HG03196 (cell line): Measurements from ENCODE around the gene CEBPG.

Experiments
- ATAC-seq: cut with Tn5 transposase; IDR thresholded peaks from one replicate; pipeline ENCODE4 v1.9.1; 2021; ENCODE audit not compliant: unreplicated experiment

Gene CEBPG

DNA sequence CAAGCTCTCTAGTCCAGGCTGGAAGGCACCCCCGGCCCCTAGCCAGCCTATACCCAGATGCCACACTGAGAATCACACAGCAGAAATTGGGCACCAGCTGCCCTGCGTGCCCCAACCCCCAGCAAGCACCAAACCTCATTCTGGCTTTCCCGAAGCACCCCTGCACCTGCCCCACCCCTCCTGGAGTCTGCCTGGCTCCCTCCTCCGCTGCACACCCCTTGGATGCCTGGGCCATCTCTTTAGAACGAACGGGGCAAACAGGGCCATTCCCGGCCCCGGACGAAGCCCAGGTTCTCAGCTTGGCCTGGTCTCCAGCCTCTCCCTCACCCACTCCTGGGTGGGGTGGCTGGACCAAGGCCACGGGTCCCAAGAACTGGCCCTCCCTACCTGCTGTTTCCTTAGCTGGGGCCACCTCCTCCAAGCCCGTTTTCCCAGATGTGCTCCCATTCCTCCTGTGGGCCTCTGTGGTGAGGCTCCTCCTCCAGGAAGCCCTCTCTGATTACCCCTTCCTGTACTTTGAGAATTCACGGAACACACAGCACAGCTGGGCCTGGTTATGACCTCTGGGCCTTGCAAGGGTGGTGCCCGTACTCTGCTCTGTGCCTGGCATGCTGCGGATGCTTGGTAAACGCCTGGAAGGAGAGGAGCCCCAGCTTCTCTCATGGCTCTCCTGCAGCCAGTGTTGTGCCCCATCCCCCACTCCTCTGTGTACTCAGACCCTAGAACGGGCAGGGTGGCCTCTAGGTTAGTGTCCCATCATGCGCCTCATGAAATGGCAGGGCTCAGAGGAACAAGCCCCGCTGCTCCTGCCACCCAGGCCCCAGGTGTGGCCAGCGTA is 21.4 kb downstream of the CEBPG start:
- no peak for ATAC-seq

DNA sequence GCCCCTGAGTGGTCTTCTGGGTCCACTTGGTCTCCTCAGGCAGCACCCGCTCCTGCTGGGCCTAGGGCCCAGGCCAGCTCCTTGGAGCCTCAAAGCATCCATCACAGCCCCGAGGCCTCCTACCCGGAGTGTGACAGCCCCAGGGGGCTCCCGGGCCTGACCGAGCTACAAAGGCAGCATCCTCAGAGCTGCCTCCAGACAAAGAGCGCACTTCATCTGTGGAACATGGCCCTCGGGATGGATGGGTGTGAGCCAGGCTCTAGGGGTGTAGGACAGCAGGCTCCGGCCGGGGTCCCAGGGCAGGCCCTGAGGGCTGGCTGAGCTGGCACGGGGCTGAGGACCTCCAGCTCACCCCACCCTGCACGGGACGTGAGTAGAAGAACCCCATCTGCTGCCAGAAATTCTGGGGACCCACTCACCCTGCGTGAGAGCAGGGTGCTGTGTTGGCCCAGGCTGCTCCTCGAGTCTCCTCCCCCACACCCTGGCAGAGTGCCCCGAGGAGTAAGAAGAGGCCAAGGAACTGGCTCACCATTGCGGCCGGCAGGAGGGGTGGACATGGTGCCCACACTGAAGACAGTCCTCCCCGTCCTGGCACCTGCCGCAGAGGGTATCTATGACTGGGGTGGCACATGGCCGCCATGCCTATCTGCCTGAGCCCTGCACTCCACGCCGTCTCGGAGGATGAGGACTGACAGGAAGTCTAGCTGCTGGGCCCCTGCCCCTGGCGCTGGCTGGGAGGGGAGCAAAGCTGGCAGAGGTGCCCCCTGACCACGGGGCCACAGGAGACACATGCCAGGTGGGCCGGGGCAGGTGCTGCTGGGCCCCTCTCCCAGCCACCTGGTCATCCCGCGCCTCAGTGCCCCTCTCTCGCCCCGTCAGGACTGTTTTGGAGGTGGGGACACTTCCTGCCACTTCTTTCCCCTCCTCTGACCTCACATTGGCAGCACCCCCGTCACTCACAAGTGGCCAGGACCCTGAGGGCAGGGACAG is 22.3 kb downstream of the CEBPG start:
- ATAC-seq, result no peak

DNA sequence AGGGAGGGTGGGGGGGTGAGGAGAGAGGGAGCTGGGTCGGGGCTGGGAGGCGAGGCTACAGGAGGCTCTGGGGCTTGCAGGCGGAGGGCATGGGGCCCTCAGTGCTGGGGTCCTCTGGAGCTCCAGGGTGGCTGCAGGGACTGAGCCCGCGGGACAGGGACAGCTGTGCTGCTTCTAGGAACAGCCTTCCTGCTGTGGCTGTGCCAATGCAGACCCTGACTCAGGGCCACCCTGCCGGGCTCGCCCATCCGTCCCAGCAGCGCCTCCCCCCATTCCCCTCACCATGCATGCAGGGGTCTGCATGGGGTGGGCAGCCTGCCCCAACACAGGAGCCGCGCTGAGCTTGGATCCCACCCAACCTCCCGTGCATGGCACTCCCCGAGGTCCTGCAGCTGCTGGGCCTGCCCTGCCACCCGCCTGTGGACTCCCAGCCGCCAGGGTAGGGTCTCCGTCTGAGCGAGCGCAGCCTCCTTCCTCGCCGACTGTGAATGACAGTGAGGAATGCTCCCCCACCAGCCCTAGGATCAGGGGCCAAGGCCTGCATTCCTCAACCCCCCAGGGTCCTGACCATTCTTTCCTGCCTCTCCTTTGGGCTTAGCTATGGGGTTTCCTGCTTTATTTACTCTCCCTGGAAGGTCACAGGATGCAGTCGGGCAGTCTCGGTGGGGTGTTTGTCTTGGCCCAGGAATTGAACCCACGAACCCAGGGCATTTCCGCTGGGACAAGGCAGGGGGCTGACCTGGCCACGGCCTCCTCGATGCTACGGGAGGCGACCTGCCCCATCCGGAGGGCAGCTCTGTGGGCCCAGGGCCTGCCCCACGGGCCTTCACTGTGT is 23.4 kb downstream of the CEBPG start:
- ATAC-seq, result no peak

DNA sequence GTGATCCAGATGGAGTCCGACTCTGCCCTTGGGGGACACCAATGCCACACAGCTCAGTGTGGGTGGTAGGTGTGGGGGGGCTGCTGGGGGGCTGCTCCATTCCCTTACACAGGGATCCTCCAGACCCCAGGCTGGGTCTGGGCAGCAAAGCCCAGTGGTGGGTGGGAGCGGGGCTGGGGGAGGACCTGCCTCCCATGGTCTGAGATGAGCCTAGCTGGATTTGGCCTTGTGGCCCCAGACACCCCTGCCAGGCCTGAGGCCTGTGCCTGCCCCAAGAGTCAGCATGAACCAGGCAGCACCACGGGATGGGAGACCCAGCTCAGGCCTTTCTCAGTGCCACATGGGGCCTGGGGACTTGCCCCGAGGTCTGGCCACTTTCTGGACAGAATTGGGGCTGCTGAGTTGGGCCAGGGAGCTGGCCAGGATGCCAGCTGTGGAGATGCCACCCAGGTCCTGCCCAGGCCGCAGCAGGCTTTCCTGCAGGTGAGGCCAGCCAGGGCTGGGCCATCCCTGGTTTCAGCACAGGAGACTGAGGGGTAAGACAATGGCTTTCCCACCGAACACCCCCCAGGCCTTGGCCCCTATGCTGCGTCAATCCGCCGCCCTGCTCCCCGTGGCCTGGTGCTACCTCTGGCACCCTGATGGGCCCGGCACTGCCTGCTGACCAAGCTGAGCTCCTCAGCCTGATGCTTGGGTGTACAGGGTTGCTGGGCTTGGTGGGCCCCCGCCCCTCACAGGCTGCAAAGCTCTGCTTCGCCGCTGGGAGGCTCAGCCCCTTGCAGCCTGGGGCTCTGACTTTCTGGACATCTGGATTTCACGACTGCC is 24.2 kb downstream of the CEBPG start:
- no peak for ATAC-seq

DNA sequence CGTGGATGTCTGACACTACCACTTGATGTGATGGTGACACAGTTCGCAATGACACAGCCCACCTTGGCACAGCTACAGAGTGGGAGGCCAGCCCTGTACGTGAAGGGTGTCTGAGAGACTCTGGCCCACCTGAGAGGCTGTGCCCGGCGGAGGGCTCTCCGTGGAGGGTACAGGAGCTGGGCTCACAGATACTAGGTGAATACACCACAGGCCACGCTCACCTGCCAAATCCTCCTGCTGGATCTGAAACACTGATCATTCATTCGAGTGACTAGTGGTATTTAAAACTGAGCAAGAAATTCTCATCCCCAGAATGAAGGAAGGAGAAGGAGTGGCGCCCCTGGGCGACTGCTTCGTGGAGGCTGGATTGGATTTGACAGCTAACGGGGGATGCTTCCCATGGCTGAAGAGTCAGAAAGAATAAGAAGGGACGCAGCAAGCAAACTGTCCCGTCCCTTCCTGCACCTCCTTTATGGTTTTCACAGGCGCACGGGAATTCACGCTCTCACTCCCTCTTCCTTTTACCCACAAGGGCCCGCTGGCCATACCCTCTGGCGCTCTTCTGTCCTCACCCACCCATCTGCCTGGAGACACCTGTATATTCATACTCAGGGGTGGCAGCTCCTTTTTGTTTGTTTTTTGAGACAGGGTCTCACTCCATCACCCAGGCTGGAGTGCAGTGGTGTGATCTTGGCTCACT is 25.0 kb downstream of the CEBPG start:
- no peak for ATAC-seq

DNA sequence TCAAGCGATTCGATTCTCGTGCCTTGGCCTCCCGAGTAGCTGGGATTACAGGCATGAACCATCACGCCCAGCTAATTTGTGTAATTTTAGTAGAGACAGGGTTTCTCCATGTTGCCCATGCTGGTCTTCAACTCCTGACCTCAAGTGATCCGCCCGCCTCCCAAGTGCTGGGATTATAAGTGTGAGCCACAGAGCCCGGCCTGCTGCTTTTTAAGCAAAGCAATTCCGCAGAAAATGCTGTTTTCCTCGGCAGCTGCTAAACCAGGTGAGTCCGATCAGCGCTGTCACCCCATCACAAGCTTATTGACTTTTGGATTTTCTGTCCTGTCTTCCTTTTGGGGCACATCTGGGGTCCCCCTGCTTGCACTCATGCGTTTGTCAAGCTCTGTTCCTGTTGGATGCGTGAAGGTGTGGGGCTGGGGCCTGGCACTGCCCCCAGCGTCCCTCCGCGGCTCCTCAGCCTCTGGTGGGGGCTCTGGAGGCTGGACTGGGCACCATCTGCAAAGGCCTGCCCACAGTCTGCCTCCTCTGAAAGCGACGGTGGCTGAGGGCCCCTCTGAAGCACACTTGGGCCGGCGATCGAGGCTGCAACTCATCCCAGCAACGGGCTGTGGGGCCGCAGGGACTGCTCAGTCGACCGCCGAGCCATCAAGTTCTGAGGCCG is 25.7 kb downstream of the CEBPG start:
- ATAC-seq, result no peak

DNA sequence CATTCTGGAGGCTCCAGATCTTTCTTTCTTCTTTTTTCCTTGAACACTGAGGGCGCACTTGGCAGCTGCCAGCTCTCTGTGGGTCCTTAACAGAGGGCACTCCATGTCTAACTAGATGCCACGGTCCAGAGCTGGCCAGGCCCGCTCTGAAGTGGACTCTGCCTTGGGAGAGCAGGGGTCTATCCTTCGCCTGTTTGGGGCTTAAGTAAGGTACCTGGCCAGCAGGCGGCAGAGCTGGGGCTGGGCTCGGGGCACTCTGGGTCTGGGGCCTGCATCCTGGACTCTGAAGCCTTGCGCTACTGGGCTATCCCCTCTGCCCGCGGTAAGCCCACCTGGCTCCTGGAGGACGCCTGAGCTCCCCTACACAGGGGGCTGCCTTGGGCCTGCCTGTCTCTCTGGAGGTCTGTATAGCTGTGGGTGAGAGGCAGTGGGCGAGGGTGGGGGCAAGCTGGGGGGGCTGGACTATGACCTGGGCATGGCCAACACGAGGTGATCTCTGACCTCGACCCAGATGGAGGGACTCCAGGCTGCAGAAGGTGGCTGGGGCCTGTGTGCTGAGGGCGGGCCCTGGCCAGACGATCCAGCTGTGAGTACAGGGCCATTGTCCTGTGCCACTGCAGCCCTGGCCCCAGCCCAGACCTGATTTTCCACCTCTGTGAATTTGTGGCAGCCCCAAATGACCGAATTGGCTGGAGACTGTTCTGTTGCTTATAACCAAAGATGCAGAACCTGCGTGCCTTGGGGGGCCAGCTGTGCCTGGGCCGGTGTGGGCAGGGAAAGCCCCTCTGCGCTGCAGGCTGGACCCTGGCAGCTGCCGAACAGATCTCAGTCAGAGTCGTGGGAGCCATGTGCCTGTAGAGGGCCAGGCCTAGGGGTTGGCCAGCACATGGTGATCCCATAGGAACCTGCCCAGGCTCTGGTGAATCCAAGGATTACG is 26.5 kb downstream of the CEBPG start:
- no peak for ATAC-seq

DNA sequence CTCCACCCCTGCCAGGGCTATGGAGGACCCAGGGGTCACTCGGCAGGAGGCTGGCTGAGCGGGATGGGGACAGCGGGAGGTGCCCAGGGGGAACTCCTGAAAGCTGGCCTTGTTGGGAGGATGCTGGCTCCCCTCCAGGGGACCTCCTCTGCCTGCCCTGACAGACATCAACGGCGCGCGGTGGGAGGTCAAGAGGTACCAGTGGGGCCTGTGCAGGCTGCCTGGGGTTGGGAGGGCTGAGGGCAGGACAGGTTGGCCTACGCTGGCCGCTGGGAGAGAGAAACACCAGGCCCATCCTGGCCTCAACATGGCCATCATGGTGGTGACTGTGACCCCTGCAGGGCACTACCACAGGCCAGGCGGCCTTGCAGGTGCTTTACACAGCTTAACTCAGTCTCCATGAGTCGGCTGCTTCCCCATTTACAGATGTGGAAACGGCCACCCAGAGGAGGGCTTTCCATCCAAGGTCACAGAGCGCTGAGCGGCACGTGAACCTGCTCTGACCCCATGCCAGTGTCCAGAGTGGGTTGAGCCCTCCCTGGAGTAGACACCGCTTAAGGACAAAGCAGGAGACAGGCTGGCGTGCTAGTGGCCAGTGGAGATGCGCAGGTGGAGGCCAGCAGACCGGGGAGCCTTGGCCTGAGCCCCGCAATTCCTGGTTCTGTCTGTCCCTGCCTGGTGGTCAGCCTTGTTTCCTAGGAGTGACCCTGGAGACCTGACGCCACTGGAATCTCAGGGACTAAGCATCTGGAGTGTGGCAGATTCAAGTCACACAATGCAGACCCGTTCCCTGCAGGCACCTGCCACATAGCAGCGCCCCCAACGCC is 27.6 kb downstream of the CEBPG start:
- no peak for ATAC-seq

DNA sequence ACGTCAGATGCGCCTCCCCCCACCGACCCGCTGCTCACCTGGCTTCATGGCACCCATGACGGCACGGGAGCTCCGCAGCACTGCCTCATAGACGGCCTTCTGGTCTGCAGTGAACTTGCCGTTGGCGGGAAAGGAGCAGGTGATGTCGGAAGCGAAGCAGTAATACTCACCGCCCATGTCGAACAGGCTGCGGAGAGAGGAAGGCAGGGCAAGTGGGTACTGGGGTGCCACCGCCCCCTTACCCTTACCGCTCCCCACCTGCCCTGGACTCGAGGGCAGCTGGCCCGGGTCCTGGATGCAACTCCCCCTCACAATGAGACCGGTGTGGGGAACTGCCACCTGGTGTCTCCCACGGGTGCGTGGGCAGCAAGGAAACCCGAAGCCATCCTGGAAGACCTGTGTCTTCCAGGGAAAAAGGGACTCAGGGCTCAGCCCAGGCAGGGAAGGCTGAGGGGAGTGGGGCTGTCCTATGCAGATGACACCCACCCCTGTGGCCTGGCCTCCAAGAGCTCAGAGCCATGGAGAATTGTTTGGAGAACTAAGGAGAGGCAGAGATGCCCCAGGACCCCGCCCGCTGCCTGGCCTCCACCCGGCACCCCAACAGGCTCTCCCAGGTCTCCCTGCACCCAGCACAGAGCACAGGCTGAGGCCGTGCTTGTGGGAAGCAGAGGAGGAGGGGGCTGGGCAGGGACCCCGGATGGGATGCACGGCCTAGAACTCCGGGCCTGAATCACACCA is 28.3 kb downstream of the CEBPG start:
- no peak for ATAC-seq

DNA sequence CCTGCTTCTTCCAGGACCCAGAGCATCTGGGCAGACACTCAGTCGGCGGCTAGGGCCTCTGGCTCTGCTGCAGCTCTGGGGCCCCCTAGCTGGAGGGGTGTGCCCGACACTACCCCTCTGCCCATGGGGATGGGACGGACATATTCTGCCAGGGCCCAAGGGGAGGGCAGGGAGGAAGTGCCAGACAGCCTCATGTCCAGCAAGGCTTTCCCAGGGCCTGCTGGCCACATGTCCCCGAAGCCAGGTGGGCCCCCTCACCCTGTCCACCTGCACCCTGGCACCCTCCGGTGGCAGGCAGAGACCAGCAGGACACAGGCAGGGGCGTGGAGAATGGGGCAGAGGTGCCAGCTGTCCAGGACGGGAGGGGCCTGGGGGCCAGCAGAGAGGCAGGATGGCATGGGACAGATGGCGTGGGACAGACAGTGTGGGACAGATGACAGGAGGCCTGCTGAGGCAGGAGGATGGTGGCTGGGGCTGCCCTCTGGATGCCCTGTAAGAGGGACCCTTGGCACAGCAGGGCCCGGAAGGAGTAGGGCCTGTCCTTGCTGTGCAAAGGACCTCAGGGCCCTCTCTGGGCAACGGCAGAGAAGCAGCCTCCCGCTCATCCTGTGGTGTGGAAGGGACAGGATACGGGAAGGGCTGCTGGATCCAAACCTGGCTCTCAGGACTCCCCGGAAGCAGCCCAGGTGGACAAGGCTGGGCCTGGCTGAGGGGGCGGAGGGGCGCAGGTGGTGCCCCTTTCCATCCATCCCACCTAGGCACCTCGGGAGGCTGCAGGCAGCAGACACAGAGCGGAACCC is 29.1 kb downstream of the CEBPG start:
- no peak for ATAC-seq

DNA sequence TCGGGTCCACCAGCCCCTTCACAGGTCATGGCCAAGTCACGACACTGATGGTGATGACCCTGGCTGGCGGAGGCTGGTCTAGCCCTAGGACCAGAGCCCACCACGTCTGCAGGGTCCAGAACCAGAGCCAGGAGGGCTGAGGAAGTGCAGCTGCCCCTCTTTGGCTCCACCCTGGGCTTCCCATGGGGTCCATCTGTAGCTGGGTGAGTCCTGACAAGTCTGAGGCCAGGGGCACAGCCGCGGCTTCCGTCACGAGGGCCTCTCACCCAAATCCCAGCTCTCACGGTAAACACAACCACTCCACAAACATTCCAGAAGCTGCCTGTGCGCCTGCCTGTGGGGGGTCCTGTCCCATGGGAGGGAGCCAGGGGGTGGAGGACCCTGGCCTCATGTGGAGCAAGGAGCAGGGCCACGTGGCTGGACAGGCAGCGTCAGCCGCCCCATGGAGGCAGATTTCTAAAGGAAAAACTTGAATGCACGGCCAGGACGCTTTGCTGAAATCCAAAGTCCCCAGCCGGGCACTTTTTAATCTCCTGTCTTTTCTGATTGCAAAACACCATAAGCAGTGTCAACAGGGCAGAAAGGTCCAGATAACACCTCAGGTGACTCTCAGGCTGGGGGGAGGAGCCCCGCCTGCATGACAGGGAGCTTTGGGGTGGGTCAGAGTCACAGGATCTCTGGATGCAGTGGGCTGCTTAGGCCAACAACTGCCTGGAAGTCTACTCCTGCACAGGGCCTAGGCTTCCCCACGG is 29.9 kb downstream of the CEBPG start:
- no peak for ATAC-seq

DNA sequence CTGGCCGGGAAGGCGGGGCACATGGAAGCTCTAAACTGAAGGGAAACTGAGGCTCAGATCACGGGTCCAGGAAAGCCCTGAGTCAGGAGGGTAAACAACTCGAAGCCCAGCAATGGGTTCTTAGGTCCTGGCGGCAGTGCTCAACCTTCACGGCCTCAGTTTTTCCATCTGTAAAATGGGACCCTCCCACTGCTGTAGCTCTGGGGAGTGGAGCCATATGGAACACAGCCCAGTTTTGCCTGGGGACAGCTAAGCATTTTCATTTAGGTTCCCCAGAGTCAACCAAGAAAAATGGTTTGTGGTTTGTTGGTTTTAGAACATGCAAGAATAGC is 30.4 kb downstream of the CEBPG start:
- ATAC-seq, result no peak

DNA sequence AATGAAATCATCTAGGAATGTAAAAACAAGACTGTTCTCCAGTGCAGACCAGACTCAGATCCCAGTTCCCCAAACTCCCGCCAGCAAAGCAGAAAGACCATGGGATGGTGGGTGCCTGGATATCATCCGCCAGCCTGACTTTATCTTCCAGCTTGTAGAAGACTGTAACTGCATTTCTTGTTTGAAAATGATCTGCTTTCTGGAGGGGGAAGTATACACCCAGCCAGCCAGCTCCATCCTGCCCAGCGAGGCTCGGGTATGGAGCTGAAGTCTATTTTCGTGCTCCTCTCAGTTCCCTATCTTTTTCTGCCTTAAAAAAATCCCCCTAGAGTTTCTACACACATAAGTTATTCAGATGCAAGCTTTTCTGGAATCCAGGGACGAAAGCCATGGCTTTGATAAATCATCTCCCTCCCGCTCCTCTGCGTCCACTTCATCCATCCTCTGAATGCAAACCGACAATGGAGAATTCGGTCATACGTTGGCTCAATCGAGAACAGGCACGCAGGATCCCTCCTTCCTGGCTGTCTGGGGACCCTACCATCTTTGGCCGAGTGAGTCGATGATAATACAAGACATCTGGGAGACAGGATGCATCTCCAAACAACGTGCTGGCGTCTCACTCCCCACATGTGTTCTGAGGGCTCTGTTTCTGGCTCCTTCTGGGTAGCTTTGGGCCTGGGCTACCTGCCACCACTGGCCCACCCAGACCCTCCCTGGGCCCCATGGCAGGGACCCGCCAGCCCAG is 31.2 kb downstream of the CEBPG start:
- no peak for ATAC-seq

DNA sequence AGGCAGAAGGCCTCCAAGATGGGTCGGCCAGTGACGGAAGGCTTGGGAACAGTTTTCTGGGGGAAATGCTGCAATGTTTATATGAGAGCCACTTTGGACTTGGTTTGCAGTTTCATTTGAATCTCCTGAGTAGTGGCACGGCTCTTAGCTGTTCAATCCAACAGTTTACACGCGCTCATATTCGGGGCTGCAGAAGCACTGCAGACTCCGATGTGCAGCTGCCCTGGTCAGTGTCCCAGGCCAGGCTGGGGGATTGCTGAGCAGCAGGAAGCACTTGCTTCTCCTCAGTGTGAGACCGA is 31.7 kb downstream of the CEBPG start:
- no peak for ATAC-seq
